Activated naive CD4-positive, alpha-beta T cell treated with anti-CD3 and anti-CD28 coated beads, Interleukin-2, amount 50 U/mL, for 16 hours (primary cell): ENCODE data around the gene GAB1.
"Not testable (repeated sequence)": the region's sequence is repeated elsewhere in the genome, so short reads cannot be mapped to it uniquely, and the experiment has no call there.

Source experiments
- DNase-seq: peaks from one replicate; pipeline ENCODE4 v3.0.0-alpha.2; 2020

Gene GAB1

GRCh38 chr4:143339497-143339896 lies 2.8 kb downstream of the GAB1 start:
- no peak for DNase-seq

- no peak for DNase-seq
These were observed 4.6 kb downstream of the GAB1 start for GRCh38 chr4:143341186-143341755.

GRCh38 chr4:143343276-143343831 lies 6.7 kb downstream of the GAB1 start:
- no peak for DNase-seq

- DNase-seq = no peak
These were observed 7.4 kb downstream of the GAB1 start for GRCh38 chr4:143344041-143344440.

GRCh38 chr4:143344774-143345173 lies 8.1 kb downstream of the GAB1 start:
- no peak for DNase-seq

- no peak for DNase-seq
These were observed 8.7 kb downstream of the GAB1 start for GRCh38 chr4:143345356-143345755.

- DNase-seq = no peak
These were observed 9.5 kb downstream of the GAB1 start for GRCh38 chr4:143346206-143346605.

- DNase-seq = no peak
These were observed 10.9 kb downstream of the GAB1 start for GRCh38 chr4:143347484-143348111.

- DNase-seq = no peak
These were observed 11.8 kb downstream of the GAB1 start for GRCh38 chr4:143348233-143349077.

- not testable (repeated sequence) for DNase-seq
These were observed 13.3 kb downstream of the GAB1 start for GRCh38 chr4:143349858-143350527.

- DNase-seq = no peak
These were observed 14.5 kb downstream of the GAB1 start for GRCh38 chr4:143351149-143351691.

- DNase-seq = no peak
These were observed 15.2 kb downstream of the GAB1 start for GRCh38 chr4:143351774-143352451.

- DNase-seq = no peak
These were observed 16.0 kb downstream of the GAB1 start for GRCh38 chr4:143352720-143353119.

- no peak for DNase-seq
These were observed 17.1 kb downstream of the GAB1 start for GRCh38 chr4:143353797-143354196.

GRCh38 chr4:143354990-143355389 lies 18.3 kb downstream of the GAB1 start:
- DNase-seq = no peak

- no peak for DNase-seq
These were observed 19.0 kb downstream of the GAB1 start for GRCh38 chr4:143355540-143356217.

GRCh38 chr4:143356493-143356892 lies 19.8 kb downstream of the GAB1 start:
- no peak for DNase-seq

- DNase-seq = no peak
These were observed 20.6 kb downstream of the GAB1 start for GRCh38 chr4:143357161-143357845.

GRCh38 chr4:143358419-143358818 lies 21.7 kb downstream of the GAB1 start:
- DNase-seq = no peak

GRCh38 chr4:143358923-143359643 lies 22.4 kb downstream of the GAB1 start:
- DNase-seq = peak; percentile 18
